Esophagus muscularis mucosa (tissue), 4 donors: ENCODE data around the gene PHGDH. TPM values are rescaled to one million over a fixed set of nuclear protein-coding genes. Genes with fewer than 3 reads are reported as not detected.

Source experiments
- DNase-seq: peaks from one replicate; pipeline ENCODE4 v3.0.0-alpha.2; 2017; ENCODE audit errors: extremely low spot score
- H3K27ac ChIP-seq, 4 donors: fragments of 200-600 bp; sonication (generic); replicated peaks in 1 of 4; 1 replicate in 3 of 4; 2 replicates in 1 of 4; pipeline ENCODE4 v1.5.1; 2016 to 2019; ENCODE audit warnings: mild to moderate bottlenecking in 1 of 4
- H3K27me3 ChIP-seq, 4 donors: fragments of 200-600 bp; sonication (generic); one replicate each; pipeline versions ENCODE4 v1.5.1 to v1.6.0; 2016 to 2019
- H3K36me3 ChIP-seq, 4 donors: fragments of 200-600 bp; sonication (generic); one replicate each; pipeline ENCODE4 v1.5.1; 2016 to 2019
- H3K4me1 ChIP-seq, 4 donors: fragments of 200-600 bp; sonication (generic); one replicate each; pipeline ENCODE4 v1.5.1; 2016 to 2019
- H3K4me3 ChIP-seq, 4 donors: fragments of 200-600 bp; sonication (generic); 1 replicate in 2 of 4; 2 replicates in 2 of 4; pipeline ENCODE4 v1.5.1; 2016 to 2019; ENCODE audit warnings: mild to moderate bottlenecking in 4 of 4, moderate library complexity in 1 of 4
- H3K9me3 ChIP-seq, 4 donors: fragments of 200-600 bp; sonication (generic); 1 replicate in 3 of 4; 2 replicates in 1 of 4; pipeline ENCODE4 v1.5.1; 2016 to 2019
- CTCF ChIP-seq, 3 experiments: fragments of 200-600 bp in 2 of 3; fragments of 450-650 bp in 1 of 3; sonication (generic) in 2 of 3; IDR thresholded peaks; one replicate each; pipeline ENCODE4 v1.5.1; 2017 to 2019; ENCODE audit warnings: antibody characterized with exemption in 3 of 3, mild to moderate bottlenecking in 2 of 3, moderate library complexity in 1 of 3
- EP300 ChIP-seq: sonication (generic); formaldehyde crosslinking; IDR thresholded peaks from one replicate; pipeline ENCODE4 v1.6.1; 2017; ENCODE audit warnings: antibody characterized with exemption
- POLR2A ChIP-seq: fragments of 450-650 bp; IDR thresholded peaks from one replicate; pipeline ENCODE4 v1.6.1; 2017; ENCODE audit warnings: antibody characterized with exemption, moderate library complexity, mild to moderate bottlenecking, low read depth
- POLR2AphosphoS5 ChIP-seq, 2 donors: sonication (generic); formaldehyde crosslinking; IDR thresholded peaks; one replicate each; pipeline ENCODE4 v1.6.1; 2017; ENCODE audit warnings: antibody characterized with exemption in 2 of 2
- WGBS: methylation state at CpG from one replicate; pipeline ENCODE4 v1.1.5; 2018; 5-methylcytosine and 5-hydroxymethylcytosine counted together
- intact Hi-C: fragments of 100-400 bp; cut with DNase I; formaldehyde crosslinking; loops from one replicate; pipeline ENCODE4 v1.15.1; 2023
- total RNA-seq, 4 donors: library from RNA; depleted of rRNA; stranded (reverse); fragments of >200 nt; gene quantifications; one replicate each; pipeline versions ENCODE4 v1.1.0 to v1.2.1, GENCODE V29; 2016

The PHGDH gene
- total RNA-seq, 4 donors from 2014 or later, result 20.3 to 42.7 (median 21.9) TPM

GRCh38 chr1:119790451-119791198, 78.9 kb downstream of the PHGDH start:
- Histone ChIP-seq H3K9me3 (no peaks in the 10 kb centered on the region), H3K27ac (no peak overlapping the region), H3K36me3 (no peaks in the 10 kb centered on the region), H3K4me3 (no peak overlapping the region), H3K4me1 (peaks cover 0 to 39% (median 23%) of the 10 kb centered on the region in 4 donors), H3K27me3 (no peaks in the 10 kb centered on the region)
- TF ChIP-seq CTCF (IDR thresholded peaks at IDR 0.05), result no peak
- intact Hi-C loops, result no loop called here
- DNase-seq, result peak; percentile 17
- WGBS, result 59% methylated on average over 9 of the region's 9 CpGs

GRCh38 chr1:119791377-119791776, 79.6 kb downstream of the PHGDH start:
- Histone ChIP-seq H3K4me3 (no peak overlapping the region), H3K4me1 (peaks cover 0 to 38% (median 25%) of the 10 kb centered on the region in 4 donors), H3K27me3 (no peaks in the 10 kb centered on the region), H3K36me3 (no peaks in the 10 kb centered on the region), H3K27ac (no peak overlapping the region), H3K9me3 (no peaks in the 10 kb centered on the region)
- DNase-seq, result peak; percentile 29
- intact Hi-C loops, result no loop called here
- 98% methylated on average over 4 of the region's 4 CpGs for WGBS
- TF ChIP-seq POLR2A, result no peak
- no peak for TF ChIP-seq EP300
- no peak for TF ChIP-seq POLR2AphosphoS5 (IDR thresholded peaks at IDR 0.05)
- TF ChIP-seq CTCF (IDR thresholded peaks at IDR 0.05), result no peak

Other genes with a start within 250 kb of the PHGDH start
- gene HSD3B1, start 204.7 kb upstream of the PHGDH start, total RNA-seq, result not detected
- gene ZNF697, start 63.7 kb upstream of the PHGDH start, total RNA-seq, result 1 to 10 TPM; 2.0 to 4.8 (median 4.0) TPM
- gene HMGCS2, start 57.0 kb downstream of the PHGDH start, total RNA-seq, result 1 to 10 TPM in 1 of 4 donors, under 1 TPM in 1, not detected in 2; 0.83 to 1.1 TPM
- gene REG4, start 99.5 kb downstream of the PHGDH start, total RNA-seq, result not detected
- gene ADAM30, start 184.6 kb downstream of the PHGDH start, total RNA-seq, result not detected